H1 (cell line): ENCODE results near the gene RTCB. TPM values are rescaled to one million over a fixed set of nuclear protein-coding genes. Genes with fewer than 3 reads are reported as not detected.

Experiments
- CTCF ChIA-PET: fragments of 300-600 bp; sonication (Branson Sonifier 250); formaldehyde crosslinking; loops from one replicate; lab custom pipeline; 2021; ENCODE audit not compliant: partially characterized antibody; lab: Charles Lee
- POLR2A ChIA-PET: fragments of 300-600 bp; sonication (Branson Sonifier 250); formaldehyde crosslinking; loops from one replicate; lab custom pipeline; 2021; ENCODE audit warnings: inconsistent platforms; ENCODE audit not compliant: partially characterized antibody; lab: Charles Lee
- DNase-seq, 2 experiments: peaks; one replicate each; pipeline versions ENCODE4 v3.0.0 to v3.0.0-alpha.2; 2010 to 2022; ENCODE audit warnings: low spot score in 2 of 2, low read depth in 1 of 2, mixed read lengths in 1 of 2
- FAIRE-seq: peaks from 2 replicates; lab custom pipeline; 2011; peaks lifted over from hg19 to GRCh38; lab: Jason Lieb, UNC
- H2AFZ ChIP-seq: 2 replicates; pipeline ENCODE4 v1.8.1; 2012; ENCODE audit warnings: low read length, inconsistent platforms
- H2AK5ac ChIP-seq: 2 replicates; pipeline ENCODE4 v1.6.1; 2013; ENCODE audit warnings: low read depth, low read length
- H2BK120ac ChIP-seq: replicated peaks from 2 replicates; pipeline ENCODE3; 2013; ENCODE audit warnings: low read depth, low read length, inconsistent platforms
- H2BK12ac ChIP-seq: 2 replicates; pipeline ENCODE4 v1.6.1; 2013; ENCODE audit warnings: low read depth, low read length
- H2BK15ac ChIP-seq: 2 replicates; pipeline ENCODE4 v1.6.1; 2013; ENCODE audit warnings: low read length
- H2BK20ac ChIP-seq: 2 replicates; pipeline ENCODE4 v1.6.1; 2013; ENCODE audit warnings: low read length
- H2BK5ac ChIP-seq: 2 replicates; pipeline ENCODE4 v1.6.1; 2013; ENCODE audit warnings: low read depth, low read length
- H3K14ac ChIP-seq: 2 replicates; pipeline ENCODE4 v1.6.1; 2013; ENCODE audit warnings: inconsistent platforms; ENCODE audit not compliant: insufficient read length
- H3K18ac ChIP-seq: 2 replicates; pipeline ENCODE4 v1.6.1; 2013; ENCODE audit warnings: low read length; ENCODE audit errors: extremely low read depth
- H3K23ac ChIP-seq: 2 replicates; pipeline ENCODE4 v1.6.1; 2013; ENCODE audit warnings: inconsistent platforms; ENCODE audit not compliant: insufficient read length
- H3K23me2 ChIP-seq: 2 replicates; pipeline ENCODE4 v1.6.1; 2013; ENCODE audit warnings: low read depth, low read length
- H3K27ac ChIP-seq: 2 replicates; pipeline ENCODE4 v1.6.1; 2011; ENCODE audit warnings: low read depth, low read length, inconsistent platforms
- H3K27me3 ChIP-seq, 4 experiments: replicated peaks in 1 of 4; 1 replicate in 1 of 4; 2 replicates in 3 of 4; pipeline versions ENCODE4 v1.6.1 to v1.8.1; 2011 to 2013; ENCODE audit warnings: low read length in 3 of 4, mild to moderate bottlenecking in 3 of 4, inconsistent platforms in 2 of 4, mixed read lengths in 2 of 4, moderate library complexity in 1 of 4; ENCODE audit not compliant: control insufficient read depth in 3 of 4, insufficient read depth in 3 of 4; ENCODE audit errors: extremely low read depth in 1 of 4
- H3K36me3 ChIP-seq, 4 experiments: 2 replicates each; pipeline versions ENCODE4 v1.6.1 to v1.8.1; 2011 to 2013; ENCODE audit warnings: mild to moderate bottlenecking in 4 of 4, low read length in 3 of 4, moderate library complexity in 2 of 4, control low read depth in 1 of 4, inconsistent platforms in 1 of 4; ENCODE audit not compliant: insufficient read depth in 4 of 4, control insufficient read depth in 2 of 4
- H3K4ac ChIP-seq: replicated peaks from 2 replicates; pipeline ENCODE3; 2013; ENCODE audit warnings: low read length, low read depth, mixed read lengths, inconsistent platforms; ENCODE audit not compliant: insufficient read length
- H3K4me1 ChIP-seq, 4 experiments: replicated peaks in 1 of 4; 1 replicate in 1 of 4; 2 replicates in 3 of 4; pipeline versions ENCODE4 v1.6.1 to v1.8.1; 2011 to 2013; ENCODE audit warnings: low read length in 3 of 4, inconsistent platforms in 2 of 4, mixed read lengths in 1 of 4; ENCODE audit not compliant: insufficient read depth in 4 of 4, control insufficient read depth in 3 of 4
- H3K4me2 ChIP-seq, 2 experiments: 2 replicates each; pipeline versions ENCODE4 v1.6.1 to v1.8.1; 2011 to 2013; ENCODE audit warnings: low read depth in 2 of 2, low read length in 2 of 2, control low read depth in 1 of 2, inconsistent platforms in 1 of 2, mild to moderate bottlenecking in 1 of 2; ENCODE audit not compliant: insufficient read depth in 1 of 2
- H3K4me3 ChIP-seq, 4 experiments: fragments of 200-600, 300-600 bp in 1 of 4; sonication (generic), shearing (Covaris generic), sonication (Bioruptor Twin) in 1 of 4; 2 replicates each; pipeline versions ENCODE4 v1.5.1 to v1.8.1; 2011 to 2016; ENCODE audit warnings: low read length in 4 of 4, low read depth in 3 of 4, control low read depth in 2 of 4, inconsistent platforms in 2 of 4, mild to moderate bottlenecking in 2 of 4, mixed read lengths in 1 of 4, moderate library complexity in 1 of 4; ENCODE audit not compliant: insufficient read depth in 2 of 4; ENCODE audit errors: extremely low read depth in 1 of 4
- H3K56ac ChIP-seq: replicated peaks from 2 replicates; pipeline ENCODE3; 2013; ENCODE audit warnings: low read depth, mild to moderate bottlenecking, mixed read lengths, low read length, inconsistent platforms; ENCODE audit not compliant: insufficient read length
- H3K79me1 ChIP-seq: 2 replicates; pipeline ENCODE4 v1.6.1; 2013; ENCODE audit warnings: low read depth, low read length, control low read depth
- H3K79me2 ChIP-seq, 2 experiments: 2 replicates each; pipeline versions ENCODE4 v1.6.1 to v1.8.1; 2012 to 2013; ENCODE audit warnings: low read length in 2 of 2, mild to moderate bottlenecking in 2 of 2, inconsistent platforms in 1 of 2; ENCODE audit not compliant: insufficient read depth in 2 of 2, control insufficient read depth in 1 of 2
- H3K9ac ChIP-seq, 4 experiments: replicated peaks in 1 of 4; 1 replicate in 1 of 4; 2 replicates in 3 of 4; pipeline versions ENCODE4 v1.6.1 to v1.8.1; 2011 to 2013; ENCODE audit warnings: low read depth in 3 of 4, low read length in 3 of 4, control low read depth in 2 of 4, mild to moderate bottlenecking in 2 of 4, moderate library complexity in 2 of 4, inconsistent platforms in 1 of 4; ENCODE audit errors: extremely low read depth in 1 of 4
- H3K9me3 ChIP-seq, 2 experiments: 2 replicates each; pipeline versions ENCODE4 v1.6.1 to v1.8.1; 2012 to 2013; ENCODE audit warnings: mild to moderate bottlenecking in 2 of 2, moderate library complexity in 2 of 2, control low read depth in 1 of 2, inconsistent platforms in 1 of 2, low read depth in 1 of 2, low read length in 1 of 2, mixed read lengths in 1 of 2; ENCODE audit not compliant: insufficient read depth in 2 of 2
- H4K20me1 ChIP-seq, 2 experiments: replicated peaks in 1 of 2; 2 replicates each; pipeline versions ENCODE3 to v1.8.1; 2011 to 2013; ENCODE audit warnings: inconsistent platforms in 2 of 2, low read length in 2 of 2, mild to moderate bottlenecking in 1 of 2; ENCODE audit not compliant: insufficient read depth in 2 of 2, control insufficient read depth in 1 of 2
- H4K5ac ChIP-seq: 2 replicates; pipeline ENCODE4 v1.6.1; 2013; ENCODE audit warnings: low read length, low read depth, mixed read lengths, inconsistent platforms; ENCODE audit not compliant: insufficient read length
- H4K8ac ChIP-seq: 2 replicates; pipeline ENCODE4 v1.8.0; 2013; ENCODE audit warnings: mild to moderate bottlenecking, moderate library complexity, low read length, inconsistent platforms; ENCODE audit not compliant: insufficient read depth; ENCODE audit errors: extremely low read depth
- H4K91ac ChIP-seq: replicated peaks from 2 replicates; pipeline ENCODE3; 2013; ENCODE audit warnings: low read length, mixed read lengths, inconsistent platforms; ENCODE audit not compliant: insufficient read length
- BRCA1 ChIP-seq: IDR thresholded peaks from 2 replicates; pipeline ENCODE4 v1.6.1; 2012; ENCODE audit warnings: low read depth, low read length, improper control_type of control experiment
- CBX8 ChIP-seq: fragments of 300-800, 300-1000 bp; sonication (generic); IDR thresholded peaks from 2 replicates; pipeline ENCODE4 v1.7.1; 2016; ENCODE audit warnings: low read depth, low read length, borderline replicate concordance
- CHD1 ChIP-seq: IDR thresholded peaks from 2 replicates; pipeline ENCODE4 v1.6.1; 2012; ENCODE audit warnings: low read depth, low read length, improper control_type of control experiment
- CHD2 ChIP-seq: IDR thresholded peaks from 2 replicates; pipeline ENCODE4 v1.6.1; 2012; ENCODE audit warnings: low read length, improper control_type of control experiment
- FOSL1 ChIP-seq: IDR thresholded peaks from 2 replicates; pipeline ENCODE4 v1.6.1; 2011; ENCODE audit warnings: mild to moderate bottlenecking, low read depth, low read length, moderate library complexity; ENCODE audit not compliant: insufficient read depth
- GTF2F1 ChIP-seq: IDR thresholded peaks from 2 replicates; pipeline ENCODE4 v1.6.1; 2012; ENCODE audit warnings: low read depth, low read length, improper control_type of control experiment, borderline replicate concordance
- KDM1A ChIP-seq: fragments of 200-600, 300-600 bp; sonication (generic); IDR thresholded peaks from 2 replicates; pipeline ENCODE4 v1.7.1; 2016; ENCODE audit warnings: mild to moderate bottlenecking, low read length, borderline replicate concordance
- NRF1 ChIP-seq: IDR thresholded peaks from 2 replicates; pipeline ENCODE4 v1.6.1; 2011; ENCODE audit warnings: mild to moderate bottlenecking, low read depth, low read length, improper control_type of control experiment
- RBBP5 ChIP-seq: IDR thresholded peaks from 2 replicates; pipeline ENCODE4 v1.7.1; 2012; ENCODE audit warnings: low read depth, mild to moderate bottlenecking, inconsistent platforms, low read length, moderate library complexity, borderline replicate concordance
- RXRA ChIP-seq: IDR thresholded peaks from 2 replicates; pipeline ENCODE4 v1.6.1; 2011; ENCODE audit warnings: low read depth, mild to moderate bottlenecking, low read length, moderate library complexity; ENCODE audit not compliant: insufficient read depth
- SIRT6 ChIP-seq: IDR thresholded peaks from one replicate; pipeline ENCODE4 v1.7.1; 2012; ENCODE audit warnings: low read length, inconsistent platforms
- SIX5 ChIP-seq: IDR thresholded peaks from 2 replicates; pipeline ENCODE4 v1.6.1; 2011; ENCODE audit warnings: mild to moderate bottlenecking, low read depth, low read length
- SP1 ChIP-seq: IDR thresholded peaks from 2 replicates; pipeline ENCODE4 v1.6.1; 2011; ENCODE audit warnings: low read depth, low read length
- SP4 ChIP-seq: IDR thresholded peaks from 2 replicates; pipeline ENCODE4 v1.6.1; 2012; ENCODE audit warnings: low read length, inconsistent platforms
- YY1 ChIP-seq: IDR thresholded peaks from 2 replicates; pipeline ENCODE4 v1.6.1; 2011; ENCODE audit warnings: low read depth, mild to moderate bottlenecking, low read length
- WGBS, 2 experiments: shearing (Covaris generic) in 1 of 2; methylation state at CpG; one replicate each; pipeline versions ENCODE4 v1.1.6 to v1.1.7; 2013 to 2015; ENCODE audit warnings: low lambda C conversion rate in 2 of 2, mixed read lengths in 2 of 2, inconsistent platforms in 1 of 2, low coverage in 1 of 2, missing lambda C conversion rate in 1 of 2; ENCODE audit not compliant: insufficient replicate concordance in 2 of 2, insufficient coverage in 1 of 2, insufficient read length in 1 of 2; ENCODE audit errors: extremely low coverage in 1 of 2, missing lambda C conversion rate in 1 of 2; 5-methylcytosine and 5-hydroxymethylcytosine counted together
- polyA plus RNA-seq, 7 experiments: library from polyadenylated mRNA; depleted of rRNA in 3 of 7; stranded (reverse) in 5 of 7; unstranded in 2 of 7; fragments of >200 nt in 5 of 7; fragments of 200-250 nt in 2 of 7; gene quantifications; 1 replicate in 5 of 7; 2 replicates in 1 of 7; 4 replicates in 1 of 7; pipeline versions ENCODE4 v1.2.1 to v1.2.3, GENCODE V29; 2011 to 2013; ENCODE audit warnings: missing spikeins in 2 of 7, mixed read lengths in 2 of 7
- total RNA-seq: library from RNA; stranded (reverse); fragmentation: NEBNext Ultra II Directional; extraction: Animal tissue kit (Norgen Biotek cat#: 25700); gene quantifications from 2 replicates; pipeline ENCODE4 v1.2.1, GENCODE V29; 2021

RTCB gene
- total and polyA plus RNA-seq, 2 of the 8 experiments (the other 6 are each of a cell fraction or from before 2014, with no cell fraction given): 104 to 114 TPM

DNA sequence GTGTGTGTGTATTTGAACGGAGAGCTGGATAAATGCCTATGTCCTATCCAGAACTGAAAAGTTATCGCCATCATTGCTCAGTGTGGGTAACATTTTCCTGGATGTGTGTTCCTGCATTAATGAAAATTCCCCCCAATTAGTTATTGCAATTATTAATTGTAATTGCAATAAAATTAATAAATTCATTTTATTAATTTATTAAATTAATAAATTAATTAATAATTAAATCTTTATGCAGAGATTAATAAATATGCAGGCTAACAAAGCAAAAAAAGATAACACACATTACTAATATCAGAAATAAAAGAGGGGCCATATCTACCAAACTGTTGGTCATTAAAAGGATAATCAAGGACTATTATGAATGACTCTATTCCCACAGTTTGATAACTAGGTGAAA is 50.8 kb downstream of the RTCB start:
- DNase-seq (no peak), FAIRE-seq (no peak)
- Histone ChIP-seq H3K18ac (no peak overlapping the region), H3K79me1 (no peaks in the 10 kb centered on the region), H3K56ac (no peak overlapping the region), H3K23ac (no peak overlapping the region), H3K4me3 (no peak overlapping the region), H3K36me3 (no peaks in the 10 kb centered on the region), H2BK12ac (no peak overlapping the region), H3K27ac (no peak overlapping the region), H2BK15ac (no peak overlapping the region), H3K14ac (no peak overlapping the region), H4K8ac (no peak overlapping the region), H2BK120ac (no peak overlapping the region), H4K5ac (no peak overlapping the region), H4K91ac (no peak overlapping the region), H2BK20ac (no peak overlapping the region), H4K20me1 (no peaks in the 10 kb centered on the region), H3K27me3 (no peaks in the 10 kb centered on the region), H2BK5ac (no peak overlapping the region), H2AK5ac (no peak overlapping the region), H3K23me2 (no peaks in the 10 kb centered on the region), H3K79me2 (no peaks in the 10 kb centered on the region), H3K4me2 (no peak overlapping the region), H3K4me1 (peaks cover 0 to under 1% (median 0%) of the 10 kb centered on the region in 4 experiments; a peak in 2 of 7 replicates), H2AFZ (no peak overlapping the region), H3K9me3 (no peaks in the 10 kb centered on the region), H3K4ac (no peak overlapping the region), H3K9ac (no peak overlapping the region)
- CTCF ChIA-PET: interaction anchor here (1.4 kb wide), 1 partner anchor 17 kb away, joined by 3 read pairs; no protein-coding TSS in a partner anchor
- POLR2A ChIA-PET: no interaction called here
- WGBS, 2 experiments: 100% methylated on average over 2 of the region's 2 CpGs; no CpG with 5 or more reads in 1 of the 2 experiments
- no peak for TF ChIP-seq CHD2
- no peak for TF ChIP-seq KDM1A
- no peak for TF ChIP-seq BRCA1
- no peak for TF ChIP-seq SIX5
- TF ChIP-seq SIRT6: no peak
- no peak for TF ChIP-seq SP1
- TF ChIP-seq CHD1: no peak
- no peak for TF ChIP-seq NRF1
- no peak for TF ChIP-seq FOSL1
- no peak for TF ChIP-seq RXRA
- TF ChIP-seq RBBP5: no peak
- TF ChIP-seq GTF2F1: no peak
- no peak for TF ChIP-seq SP4
- TF ChIP-seq YY1: no peak
- no peak for TF ChIP-seq CBX8
